ENCODE results near the gene LHFPL2. TPM values are rescaled to one million over a fixed set of nuclear protein-coding genes. Genes with fewer than 3 reads are reported as not detected.

LHFPL2 gene
- total and polyA plus RNA-seq, 2 donors (not counting 1 experiment from before 2014, with no cell fraction given): 3.8 to 35.5 TPM

- no peaks in the 10 kb centered on the region for H3K79me2 ChIP-seq (ENCODE audit: control insufficient read depth, insufficient read depth, low read length)
- no peaks in the 10 kb centered on the region for H3K36me3 ChIP-seq (replicated peaks in 1 of 2; ENCODE audit: control extremely low read depth in 1 of 2, control insufficient read depth in 1 of 2, extremely low read depth in 1 of 2, insufficient read depth in 2 of 2, low read length in 1 of 2)
- intact Hi-C loops (cut with micrococcal nuclease): no loop called here
- H3K27me3 Mint-ChIP-seq: no peaks in the 10 kb centered on the region
- no peaks in the 10 kb centered on the region for H3K27me3 ChIP-seq (replicated peaks in 1 of 4; ENCODE audit: control extremely low read depth in 1 of 4, control insufficient read depth in 3 of 4, insufficient read depth in 4 of 4, low read length in 3 of 4)
- ChIA-PET POLR2A (interaction anchor here (0.9 kb wide), 1 partner anchor 13 kb away, joined by 3 read pairs; no protein-coding TSS in a partner anchor), CTCF (interaction anchor here (0.7 kb wide), 1 partner anchor 15 kb away, joined by 3 read pairs; no protein-coding TSS in a partner anchor)
- no peaks in the 10 kb centered on the region for H4K20me1 ChIP-seq (ENCODE audit: control insufficient read depth, insufficient read depth, low read length, poor library complexity, severe bottlenecking)
- H3K4me1 ChIP-seq (ENCODE audit: control insufficient read depth in 2 of 2, insufficient read depth in 2 of 2, low read length in 2 of 2): no peaks in the 10 kb centered on the region
- H3K27ac Mint-ChIP-seq: no peak overlapping the region
- 89% methylated on average over 8 of the region's 15 CpGs for WGBS (ENCODE audit: insufficient coverage)
- H3K9ac ChIP-seq (ENCODE audit: low read length): no peak overlapping the region
- ATAC-seq (ENCODE audit: low read depth) (no peak), DNase-seq (no peak)
- no peaks in the 10 kb centered on the region for H3K9me3 Mint-ChIP-seq (ENCODE audit: insufficient read depth)
- H3K4me3 Mint-ChIP-seq: no peak overlapping the region
- no peak overlapping the region for H3K27ac ChIP-seq (ENCODE audit: low read length in 2 of 2)
- no peak overlapping the region for H2AFZ ChIP-seq (ENCODE audit: insufficient read depth, low read depth, low read length, poor library complexity, severe bottlenecking)
- H3K4me1 Mint-ChIP-seq: peaks cover 3% of the 10 kb centered on the region
- no peak overlapping the region for H3K4me2 ChIP-seq (replicated peaks; ENCODE audit: low read depth, low read length, poor library complexity, severe bottlenecking)
- TF ChIP-seq EZH2 (IDR thresholded peaks at IDR 0.05; ENCODE audit: borderline replicate concordance, insufficient read depth, low read depth, low read length, poor library complexity, severe bottlenecking): no peak
- TF ChIP-seq, protein P1, sequence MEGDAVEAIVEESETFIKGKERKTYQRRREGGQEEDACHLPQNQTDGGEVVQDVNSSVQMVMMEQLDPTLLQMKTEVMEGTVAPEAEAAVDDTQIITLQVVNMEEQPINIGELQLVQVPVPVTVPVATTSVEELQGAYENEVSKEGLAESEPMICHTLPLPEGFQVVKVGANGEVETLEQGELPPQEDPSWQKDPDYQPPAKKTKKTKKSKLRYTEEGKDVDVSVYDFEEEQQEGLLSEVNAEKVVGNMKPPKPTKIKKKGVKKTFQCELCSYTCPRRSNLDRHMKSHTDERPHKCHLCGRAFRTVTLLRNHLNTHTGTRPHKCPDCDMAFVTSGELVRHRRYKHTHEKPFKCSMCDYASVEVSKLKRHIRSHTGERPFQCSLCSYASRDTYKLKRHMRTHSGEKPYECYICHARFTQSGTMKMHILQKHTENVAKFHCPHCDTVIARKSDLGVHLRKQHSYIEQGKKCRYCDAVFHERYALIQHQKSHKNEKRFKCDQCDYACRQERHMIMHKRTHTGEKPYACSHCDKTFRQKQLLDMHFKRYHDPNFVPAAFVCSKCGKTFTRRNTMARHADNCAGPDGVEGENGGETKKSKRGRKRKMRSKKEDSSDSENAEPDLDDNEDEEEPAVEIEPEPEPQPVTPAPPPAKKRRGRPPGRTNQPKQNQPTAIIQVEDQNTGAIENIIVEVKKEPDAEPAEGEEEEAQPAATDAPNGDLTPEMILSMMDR (IDR thresholded peaks at IDR 0.05): no peak
- H3K4me3 ChIP-seq (ENCODE audit: control extremely low read depth in 1 of 5, extremely low read depth in 1 of 5, insufficient read depth in 1 of 5, low read depth in 2 of 5, low read length in 4 of 5): no peak overlapping the region
- H3K9me3 ChIP-seq (ENCODE audit: control extremely low read depth in 1 of 3, control insufficient read depth in 2 of 3, insufficient read depth in 1 of 3, low read length in 2 of 3): no peaks in the 10 kb centered on the region
These were observed 125.0 kb downstream of the LHFPL2 start for GRCh38 chr5:78523314-78524193.
